Neural progenitor cell (in vitro differentiated cells): ENCODE data around the gene OR51B2. TPM values are rescaled to one million over a fixed set of nuclear protein-coding genes. Genes with fewer than 3 reads are reported as not detected.

Experiments used
- DNase-seq: peaks from one replicate; pipeline ENCODE4 v3.0.0-alpha.2; 2016; ENCODE audit warnings: low spot score
- H2AFZ ChIP-seq: fragments of 200-600 bp; sonication (generic); replicated peaks from 2 replicates; pipeline ENCODE4 v1.6.1; 2016; ENCODE audit warnings: antibody characterized with exemption
- H3F3A ChIP-seq: fragments of 200-600 bp; sonication (generic); 2 replicates; pipeline ENCODE4 v1.6.1; 2016; ENCODE audit warnings: antibody characterized with exemption, low read depth
- H3K27ac ChIP-seq: fragments of 200-600 bp; sonication (generic); 2 replicates; pipeline ENCODE4 v1.5.1; 2016; ENCODE audit warnings: mild to moderate bottlenecking
- H3K27me3 ChIP-seq: fragments of 200-600 bp; sonication (generic); 2 replicates; pipeline ENCODE4 v1.6.1; 2016; ENCODE audit warnings: mild to moderate bottlenecking, moderate library complexity
- H3K36me3 ChIP-seq: fragments of 200-600 bp; sonication (generic); 2 replicates; pipeline ENCODE4 v1.5.1; 2016
- H3K4me1 ChIP-seq: fragments of 200-600 bp; sonication (generic); 2 replicates; pipeline ENCODE4 v1.6.1; 2016; ENCODE audit warnings: mixed run types
- H3K4me2 ChIP-seq: fragments of 200-600 bp; sonication (generic); 2 replicates; pipeline ENCODE4 v1.6.1; 2016
- H3K4me3 ChIP-seq: fragments of 200-600 bp; sonication (generic); 2 replicates; pipeline ENCODE4 v1.5.1; 2016
- H3K79me2 ChIP-seq: fragments of 200-600 bp; sonication (generic); 2 replicates; pipeline ENCODE4 v1.6.1; 2016; ENCODE audit warnings: low read depth
- H3K9ac ChIP-seq: fragments of 200-600 bp; sonication (generic); 2 replicates; pipeline ENCODE4 v1.6.1; 2016
- H3K9me3 ChIP-seq: fragments of 200-600 bp; sonication (generic); 2 replicates; pipeline ENCODE4 v1.5.1; 2016; ENCODE audit warnings: low read depth
- H4K20me1 ChIP-seq: fragments of 200-600 bp; sonication (generic); 2 replicates; pipeline ENCODE4 v1.6.1; 2016; ENCODE audit warnings: low read depth
- H3K27ac Mint-ChIP-seq: 3 replicates; pipeline ENCODE4 v1.8.0; 2021; ENCODE audit warnings: mixed read lengths
- H3K27me3 Mint-ChIP-seq: 2 replicates; pipeline ENCODE4 v1.8.0; 2022; ENCODE audit warnings: low read depth, mild to moderate bottlenecking, inconsistent platforms, moderate library complexity, mixed read lengths; ENCODE audit not compliant: insufficient read depth
- H3K36me3 Mint-ChIP-seq: 3 replicates; pipeline ENCODE4 v1.8.0; 2021; ENCODE audit warnings: mixed read lengths
- H3K4me1 Mint-ChIP-seq: 3 replicates; pipeline ENCODE4 v1.8.0; 2021; ENCODE audit warnings: mixed read lengths
- H3K4me3 Mint-ChIP-seq: 3 replicates; pipeline ENCODE4 v1.8.0; 2021; ENCODE audit warnings: mild to moderate bottlenecking, moderate library complexity, mixed read lengths
- H3K9me3 Mint-ChIP-seq: 3 replicates; pipeline ENCODE4 v1.8.0; 2020; ENCODE audit warnings: mixed read lengths
- EZH2 ChIP-seq: fragments of 200-600 bp; sonication (generic); IDR thresholded peaks from 2 replicates; pipeline ENCODE4 v1.6.1; 2017; ENCODE audit warnings: antibody characterized with exemption, mild to moderate bottlenecking, moderate library complexity
- EZH2phosphoT487 ChIP-seq: fragments of 200-600 bp; sonication (generic); IDR thresholded peaks from 2 replicates; pipeline ENCODE4 v1.6.1; 2017; ENCODE audit warnings: antibody characterized with exemption
- total RNA-seq: library from RNA; depleted of rRNA; stranded (reverse); fragments of >200 nt; gene quantifications from 2 replicates; pipeline ENCODE4 v1.2.3, GENCODE V29; 2015; ENCODE audit warnings: low replicate concordance
- TF ChIP-seq, protein P1 (sequence below): fragments of 200-600 bp; sonication (generic); IDR thresholded peaks from 2 replicates; pipeline ENCODE4 v1.5.1; 2017; ENCODE audit warnings: antibody characterized with exemption, mild to moderate bottlenecking

OR51B2 gene
- total RNA-seq, 1 donor from 2014 or later, result not detected

- H3K9ac ChIP-seq, result no peak overlapping the region
- H3K27me3 ChIP-seq, result no peaks in the 10 kb centered on the region
- H3K4me3 Mint-ChIP-seq, result no peak overlapping the region
- H4K20me1 ChIP-seq, result no peaks in the 10 kb centered on the region
- TF ChIP-seq, protein P1, sequence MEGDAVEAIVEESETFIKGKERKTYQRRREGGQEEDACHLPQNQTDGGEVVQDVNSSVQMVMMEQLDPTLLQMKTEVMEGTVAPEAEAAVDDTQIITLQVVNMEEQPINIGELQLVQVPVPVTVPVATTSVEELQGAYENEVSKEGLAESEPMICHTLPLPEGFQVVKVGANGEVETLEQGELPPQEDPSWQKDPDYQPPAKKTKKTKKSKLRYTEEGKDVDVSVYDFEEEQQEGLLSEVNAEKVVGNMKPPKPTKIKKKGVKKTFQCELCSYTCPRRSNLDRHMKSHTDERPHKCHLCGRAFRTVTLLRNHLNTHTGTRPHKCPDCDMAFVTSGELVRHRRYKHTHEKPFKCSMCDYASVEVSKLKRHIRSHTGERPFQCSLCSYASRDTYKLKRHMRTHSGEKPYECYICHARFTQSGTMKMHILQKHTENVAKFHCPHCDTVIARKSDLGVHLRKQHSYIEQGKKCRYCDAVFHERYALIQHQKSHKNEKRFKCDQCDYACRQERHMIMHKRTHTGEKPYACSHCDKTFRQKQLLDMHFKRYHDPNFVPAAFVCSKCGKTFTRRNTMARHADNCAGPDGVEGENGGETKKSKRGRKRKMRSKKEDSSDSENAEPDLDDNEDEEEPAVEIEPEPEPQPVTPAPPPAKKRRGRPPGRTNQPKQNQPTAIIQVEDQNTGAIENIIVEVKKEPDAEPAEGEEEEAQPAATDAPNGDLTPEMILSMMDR, result no peak
- TF ChIP-seq EZH2phosphoT487 (no peak), EZH2 (no peak)
- H3K4me1 Mint-ChIP-seq, result peaks cover 5% of the 10 kb centered on the region
- no peak overlapping the region for H3K27ac ChIP-seq
- H3K79me2 ChIP-seq, result no peaks in the 10 kb centered on the region
- no peaks in the 10 kb centered on the region for H3K27me3 Mint-ChIP-seq
- H3K9me3 Mint-ChIP-seq, result no peaks in the 10 kb centered on the region
- H2AFZ ChIP-seq, result no peak overlapping the region
- H3K4me2 ChIP-seq, result no peak overlapping the region
- H3K36me3 Mint-ChIP-seq, result no peaks in the 10 kb centered on the region
- no peak overlapping the region for H3K27ac Mint-ChIP-seq
- no peaks in the 10 kb centered on the region for H3K36me3 ChIP-seq
- no peak overlapping the region for H3K4me3 ChIP-seq
- H3F3A ChIP-seq, result no peaks in the 10 kb centered on the region
- no peaks in the 10 kb centered on the region for H3K4me1 ChIP-seq
- no peak for DNase-seq
- H3K9me3 ChIP-seq, result no peaks in the 10 kb centered on the region
Measured at GRCh38 chr11:5281596-5281995, 42.5 kb downstream of the OR51B2 start.

- TF ChIP-seq, protein P1, result no peak
- TF ChIP-seq EZH2 (no peak), EZH2phosphoT487 (no peak)
- no peaks in the 10 kb centered on the region for H3K9me3 ChIP-seq
- Mint-ChIP-seq H3K9me3 (no peaks in the 10 kb centered on the region), H3K27me3 (no peaks in the 10 kb centered on the region), H3K4me1 (peaks cover 5% of the 10 kb centered on the region), H3K27ac (no peak overlapping the region), H3K36me3 (no peaks in the 10 kb centered on the region), H3K4me3 (no peak overlapping the region)
- H3K4me1 ChIP-seq, result no peaks in the 10 kb centered on the region
- H3K4me3 ChIP-seq, result no peak overlapping the region
- no peak overlapping the region for H3K4me2 ChIP-seq
- no peak overlapping the region for H3K27ac ChIP-seq
- no peak overlapping the region for H2AFZ ChIP-seq
- no peaks in the 10 kb centered on the region for H3K36me3 ChIP-seq
- DNase-seq, result peak; percentile 39
- H4K20me1 ChIP-seq, result no peaks in the 10 kb centered on the region
- no peaks in the 10 kb centered on the region for H3K27me3 ChIP-seq
- no peaks in the 10 kb centered on the region for H3F3A ChIP-seq
- H3K9ac ChIP-seq, result no peak overlapping the region
- H3K79me2 ChIP-seq, result no peaks in the 10 kb centered on the region
Measured at GRCh38 chr11:5280582-5281102, 43.5 kb downstream of the OR51B2 start.

DNA sequence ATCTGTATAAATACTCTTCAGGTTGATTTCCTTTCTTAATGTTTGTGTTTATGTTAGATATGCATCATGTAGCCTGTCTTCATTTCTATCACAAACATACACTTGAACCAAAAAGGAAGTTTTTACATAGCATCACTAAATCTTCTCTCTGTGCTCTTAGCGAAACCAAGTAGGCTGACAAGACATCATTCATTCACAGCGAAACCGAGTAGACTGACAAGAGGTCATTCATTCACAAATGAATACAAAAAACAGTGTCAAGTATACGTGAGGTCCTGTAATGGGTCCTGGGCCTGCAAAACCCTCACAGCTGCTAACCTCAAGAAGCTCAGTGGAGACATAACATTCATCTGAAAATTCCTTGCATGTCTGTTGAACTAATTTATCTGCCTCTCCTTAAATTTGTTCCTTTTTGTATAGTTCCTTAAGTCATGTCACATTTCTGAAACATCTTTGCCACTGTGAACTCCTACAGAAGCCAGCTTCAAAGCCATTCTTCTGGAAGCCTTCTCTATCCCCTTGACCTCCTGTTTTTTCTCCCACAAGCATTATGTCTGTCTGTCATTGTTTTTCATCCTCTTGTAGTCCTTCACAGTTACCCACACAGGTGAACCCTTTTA is 44.5 kb downstream of the OR51B2 start:
- H3K27ac Mint-ChIP-seq, result no peak overlapping the region
- no peaks in the 10 kb centered on the region for H3F3A ChIP-seq
- H2AFZ ChIP-seq, result no peak overlapping the region

More for the DNA sequence above, 44.5 kb downstream of the OR51B2 start:
- no peaks in the 10 kb centered on the region for H3K27me3 Mint-ChIP-seq
- no peak overlapping the region for H3K27ac ChIP-seq
- no peaks in the 10 kb centered on the region for H3K36me3 ChIP-seq
- no peak overlapping the region for H3K4me3 ChIP-seq
- no peaks in the 10 kb centered on the region for H4K20me1 ChIP-seq
- peaks cover 5% of the 10 kb centered on the region for H3K4me1 Mint-ChIP-seq
- TF ChIP-seq, protein P1, result no peak
- no peak for TF ChIP-seq EZH2phosphoT487
- no peak for TF ChIP-seq EZH2
- no peaks in the 10 kb centered on the region for H3K27me3 ChIP-seq
- no peaks in the 10 kb centered on the region for H3K9me3 ChIP-seq
- DNase-seq, result no peak
- no peaks in the 10 kb centered on the region for H3K36me3 Mint-ChIP-seq
- H3K4me2 ChIP-seq, result no peak overlapping the region
- no peaks in the 10 kb centered on the region for H3K9me3 Mint-ChIP-seq
- no peaks in the 10 kb centered on the region for H3K79me2 ChIP-seq
- H3K9ac ChIP-seq, result no peak overlapping the region
- H3K4me1 ChIP-seq, result peaks cover 2% of the 10 kb centered on the region
- no peak overlapping the region for H3K4me3 Mint-ChIP-seq
